Ishikawa (cell line): Measurements from ENCODE around the gene AUTS2.

Source experiments
- CEBPB ChIP-seq: IDR thresholded peaks from 2 replicates; pipeline ENCODE4 v1.6.1; 2012
- CREB1 ChIP-seq: IDR thresholded peaks from 2 replicates; pipeline ENCODE4 v1.6.1; 2012; ENCODE audit warnings: low read depth
- EGR1 ChIP-seq: IDR thresholded peaks from 2 replicates; pipeline ENCODE4 v1.6.1; 2012
- EP300 ChIP-seq: IDR thresholded peaks from 2 replicates; pipeline ENCODE4 v1.6.1; 2012; ENCODE audit warnings: borderline replicate concordance
- FOXM1 ChIP-seq: IDR thresholded peaks from 2 replicates; pipeline ENCODE4 v1.6.1; 2012; ENCODE audit warnings: low read depth, borderline replicate concordance
- NFIC ChIP-seq: IDR thresholded peaks from 2 replicates; pipeline ENCODE4 v1.6.1; 2012
- RAD21 ChIP-seq: IDR thresholded peaks from 2 replicates; pipeline ENCODE4 v1.6.1; 2012; ENCODE audit warnings: low read depth
- TAF1 ChIP-seq: IDR thresholded peaks from 2 replicates; pipeline ENCODE4 v1.6.1; 2012; ENCODE audit warnings: low read depth, mild to moderate bottlenecking
- TCF12 ChIP-seq: IDR thresholded peaks from 2 replicates; pipeline ENCODE4 v1.6.1; 2012; ENCODE audit warnings: low read depth
- TEAD4 ChIP-seq: IDR thresholded peaks from 2 replicates; pipeline ENCODE4 v1.6.1; 2012
- YY1 ChIP-seq: IDR thresholded peaks from 2 replicates; pipeline ENCODE4 v1.6.1; 2012; ENCODE audit warnings: low read depth
- ZBTB7A ChIP-seq: IDR thresholded peaks from 2 replicates; pipeline ENCODE4 v1.6.1; 2012; ENCODE audit warnings: low read depth
- TF ChIP-seq, protein P1 (sequence below): IDR thresholded peaks from 2 replicates; pipeline ENCODE4 v1.6.1; 2012
- TF ChIP-seq, protein P2 (sequence below): IDR thresholded peaks from 2 replicates; pipeline ENCODE4 v1.6.1; 2012; ENCODE audit warnings: low read depth, mild to moderate bottlenecking
- TF ChIP-seq, protein P3 (sequence below): IDR thresholded peaks from 2 replicates; pipeline ENCODE4 v1.6.1; 2012

The AUTS2 gene

DNA sequence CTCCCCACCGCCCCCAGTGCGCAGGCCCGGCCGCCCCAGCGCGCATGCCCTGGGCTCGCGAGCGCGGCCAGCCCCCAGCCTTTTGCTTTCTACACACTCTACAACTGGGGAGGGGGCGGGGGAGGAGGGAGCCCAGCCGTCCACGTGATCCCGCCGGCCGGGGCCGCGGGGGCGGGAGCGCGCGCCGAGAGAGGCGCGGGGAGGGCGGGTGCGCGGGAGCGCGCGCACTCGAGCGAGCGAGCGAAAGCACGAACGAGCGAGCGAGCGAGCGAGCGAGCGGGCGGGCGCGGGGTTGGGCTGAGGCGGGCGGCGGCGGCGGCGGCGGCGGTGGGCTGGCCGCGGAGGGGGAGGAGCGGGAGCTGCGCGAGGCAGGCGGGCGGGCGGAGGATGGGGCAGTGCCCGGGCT is at the start of gene AUTS2:
Gene AUTS2, plus strand, starts transcription at position 395 of the 406 bp plus-strand sequence. CDS start 1,179 bp downstream, outside the sequence.
- TF ChIP-seq, protein P1, sequence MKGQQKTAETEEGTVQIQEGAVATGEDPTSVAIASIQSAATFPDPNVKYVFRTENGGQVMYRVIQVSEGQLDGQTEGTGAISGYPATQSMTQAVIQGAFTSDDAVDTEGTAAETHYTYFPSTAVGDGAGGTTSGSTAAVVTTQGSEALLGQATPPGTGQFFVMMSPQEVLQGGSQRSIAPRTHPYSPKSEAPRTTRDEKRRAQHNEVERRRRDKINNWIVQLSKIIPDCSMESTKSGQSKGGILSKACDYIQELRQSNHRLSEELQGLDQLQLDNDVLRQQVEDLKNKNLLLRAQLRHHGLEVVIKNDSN, result peak; percentile 67
- TF ChIP-seq, protein P2, sequence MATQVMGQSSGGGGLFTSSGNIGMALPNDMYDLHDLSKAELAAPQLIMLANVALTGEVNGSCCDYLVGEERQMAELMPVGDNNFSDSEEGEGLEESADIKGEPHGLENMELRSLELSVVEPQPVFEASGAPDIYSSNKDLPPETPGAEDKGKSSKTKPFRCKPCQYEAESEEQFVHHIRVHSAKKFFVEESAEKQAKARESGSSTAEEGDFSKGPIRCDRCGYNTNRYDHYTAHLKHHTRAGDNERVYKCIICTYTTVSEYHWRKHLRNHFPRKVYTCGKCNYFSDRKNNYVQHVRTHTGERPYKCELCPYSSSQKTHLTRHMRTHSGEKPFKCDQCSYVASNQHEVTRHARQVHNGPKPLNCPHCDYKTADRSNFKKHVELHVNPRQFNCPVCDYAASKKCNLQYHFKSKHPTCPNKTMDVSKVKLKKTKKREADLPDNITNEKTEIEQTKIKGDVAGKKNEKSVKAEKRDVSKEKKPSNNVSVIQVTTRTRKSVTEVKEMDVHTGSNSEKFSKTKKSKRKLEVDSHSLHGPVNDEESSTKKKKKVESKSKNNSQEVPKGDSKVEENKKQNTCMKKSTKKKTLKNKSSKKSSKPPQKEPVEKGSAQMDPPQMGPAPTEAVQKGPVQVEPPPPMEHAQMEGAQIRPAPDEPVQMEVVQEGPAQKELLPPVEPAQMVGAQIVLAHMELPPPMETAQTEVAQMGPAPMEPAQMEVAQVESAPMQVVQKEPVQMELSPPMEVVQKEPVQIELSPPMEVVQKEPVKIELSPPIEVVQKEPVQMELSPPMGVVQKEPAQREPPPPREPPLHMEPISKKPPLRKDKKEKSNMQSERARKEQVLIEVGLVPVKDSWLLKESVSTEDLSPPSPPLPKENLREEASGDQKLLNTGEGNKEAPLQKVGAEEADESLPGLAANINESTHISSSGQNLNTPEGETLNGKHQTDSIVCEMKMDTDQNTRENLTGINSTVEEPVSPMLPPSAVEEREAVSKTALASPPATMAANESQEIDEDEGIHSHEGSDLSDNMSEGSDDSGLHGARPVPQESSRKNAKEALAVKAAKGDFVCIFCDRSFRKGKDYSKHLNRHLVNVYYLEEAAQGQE, result no peak
- 0 out of 2 replicates have a peak, but pooled peaks have one; percentile 5 for TF ChIP-seq EGR1
- no peak; the same call in 1 of the 2 replicates for TF ChIP-seq ZBTB7A
- TF ChIP-seq TEAD4, result no peak

DNA sequence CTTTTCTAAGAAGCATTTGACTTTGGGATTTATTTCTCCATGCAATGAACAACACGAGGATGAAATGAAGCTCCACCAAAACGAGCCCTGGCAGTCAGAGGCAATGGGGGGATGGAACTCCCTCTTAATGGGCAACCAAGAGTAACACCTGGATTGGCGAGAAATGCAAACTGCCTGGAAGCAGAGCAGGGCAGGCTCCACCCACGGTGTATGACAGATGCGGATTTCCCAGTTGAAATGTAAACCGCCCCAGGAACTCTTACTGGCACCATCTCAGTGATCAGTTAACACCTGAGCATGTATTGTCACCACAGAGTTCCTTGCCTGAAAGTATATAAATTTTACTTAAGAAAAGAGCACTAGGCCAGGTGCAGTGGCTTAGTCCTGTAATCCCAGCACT is 47.3 kb upstream of the AUTS2 start:
- no peak for TF ChIP-seq EGR1
- no peak for TF ChIP-seq NFIC
- TF ChIP-seq, protein P1, result no peak
- no peak for TF ChIP-seq TEAD4
- no peak for TF ChIP-seq ZBTB7A
- TF ChIP-seq TCF12, result no peak
- no peak for TF ChIP-seq FOXM1
- TF ChIP-seq CREB1, result no peak
- TF ChIP-seq RAD21, result no peak
- TF ChIP-seq EP300, result no peak

DNA sequence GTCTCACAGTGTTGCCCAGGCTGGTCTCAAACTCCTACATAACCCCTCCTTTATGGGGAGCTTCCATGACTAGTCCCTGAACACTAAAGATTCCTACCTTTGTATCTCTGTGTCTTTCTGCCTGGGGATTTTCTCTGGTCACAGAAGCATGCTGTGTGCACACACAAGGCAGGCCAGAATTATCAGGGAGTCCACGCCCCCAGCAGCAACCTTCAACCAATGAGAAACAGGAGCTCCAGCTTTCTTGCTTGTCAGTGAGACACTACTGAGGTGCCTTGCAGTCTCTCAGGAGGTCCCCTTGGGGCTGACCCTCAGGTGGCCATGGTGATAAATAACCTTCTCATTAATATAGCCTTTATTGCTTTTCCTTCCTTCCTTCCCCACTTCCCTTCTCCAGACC is 45.1 kb upstream of the AUTS2 start:
- TF ChIP-seq TCF12, result no peak
- TF ChIP-seq EP300, result no peak
- TF ChIP-seq, protein P1, result no peak
- TF ChIP-seq RAD21, result no peak
- TF ChIP-seq NFIC, result no peak
- TF ChIP-seq EGR1, result no peak
- no peak for TF ChIP-seq YY1
- TF ChIP-seq, protein P2, result no peak
- TF ChIP-seq, protein P3, sequence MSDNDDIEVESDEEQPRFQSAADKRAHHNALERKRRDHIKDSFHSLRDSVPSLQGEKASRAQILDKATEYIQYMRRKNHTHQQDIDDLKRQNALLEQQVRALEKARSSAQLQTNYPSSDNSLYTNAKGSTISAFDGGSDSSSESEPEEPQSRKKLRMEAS, result no peak
- no peak for TF ChIP-seq TAF1

DNA sequence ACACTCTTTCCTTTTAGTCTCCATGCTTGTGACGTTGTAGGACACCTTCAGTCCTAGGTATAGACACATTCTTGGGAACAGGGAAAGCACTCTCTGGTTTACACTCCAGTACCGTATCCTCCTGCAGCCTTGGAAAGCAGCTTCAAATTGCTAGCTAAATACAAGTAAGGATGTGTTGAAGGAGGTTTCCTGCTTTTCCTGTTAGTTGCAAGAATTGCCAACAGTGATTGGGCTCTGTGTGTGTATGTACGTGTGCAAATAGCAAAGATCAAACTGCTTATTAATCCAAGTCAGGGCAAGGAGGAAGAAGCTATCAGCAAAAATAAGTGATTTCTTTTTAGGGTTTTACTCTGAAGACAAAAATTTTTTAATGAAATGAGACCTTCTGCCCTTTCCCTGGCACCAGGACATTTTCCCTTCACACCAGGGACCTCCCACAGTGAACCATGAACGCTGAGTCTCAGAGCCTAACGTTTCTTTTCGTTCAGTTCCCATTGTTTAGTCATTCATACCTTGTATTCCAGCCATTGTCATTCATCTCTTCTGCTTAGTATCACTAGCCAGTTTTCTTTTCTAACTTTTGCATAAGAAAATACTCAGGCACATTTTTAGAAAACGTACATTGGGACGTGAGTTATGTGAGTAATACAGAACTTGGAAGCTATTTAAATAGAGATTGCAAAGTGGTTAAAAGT is 36.9 kb upstream of the AUTS2 start:
- TF ChIP-seq NFIC, result no peak
- TF ChIP-seq YY1, result no peak
- no peak for TF ChIP-seq RAD21
- no peak for TF ChIP-seq CREB1

DNA sequence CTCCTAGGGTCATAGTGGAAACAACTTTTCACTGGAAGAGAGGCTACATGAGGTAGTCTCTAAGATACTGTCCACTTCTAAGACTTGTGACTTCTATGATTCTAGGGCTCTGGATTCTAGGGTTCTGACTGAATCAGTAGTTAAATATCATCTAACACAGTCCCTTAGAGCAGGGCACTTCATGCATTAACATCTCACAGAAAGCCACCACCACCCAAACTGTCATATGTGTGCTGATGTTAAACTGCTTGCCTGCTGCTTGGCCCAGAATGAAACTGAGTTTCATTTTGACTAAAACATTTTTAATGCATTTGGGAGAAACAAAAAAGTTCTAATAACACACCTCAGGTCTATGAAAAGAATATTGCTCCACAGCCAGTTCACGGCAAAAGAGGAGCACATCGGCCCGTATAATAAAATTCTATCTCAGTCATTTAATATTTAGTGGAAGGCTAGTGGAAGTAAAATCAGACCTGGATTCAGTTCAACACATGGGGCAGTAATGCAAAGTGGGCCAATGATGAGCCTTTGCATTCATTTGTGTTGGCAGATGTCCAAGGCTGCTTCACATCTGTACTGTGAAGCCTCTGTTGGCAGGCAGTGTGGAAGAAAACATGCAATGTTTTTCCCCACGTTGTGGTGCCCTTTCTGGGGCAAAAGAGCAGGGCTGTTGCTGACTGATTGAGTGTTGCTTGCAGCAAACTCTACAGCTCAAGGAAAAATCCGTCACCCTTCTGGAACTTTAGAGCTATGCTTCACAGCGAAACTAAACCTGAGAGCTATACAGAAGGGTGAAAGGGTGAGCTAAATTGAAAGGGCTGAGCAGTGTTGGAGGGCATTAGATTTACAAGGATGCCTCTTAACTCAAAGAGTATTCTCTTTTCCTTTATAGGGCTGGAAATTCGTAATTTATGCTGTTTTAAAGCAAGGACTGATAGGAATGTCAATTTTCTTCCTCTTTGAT is 33.5 kb upstream of the AUTS2 start:
- TF ChIP-seq TCF12, result no peak
- TF ChIP-seq, protein P1, result no peak
- TF ChIP-seq NFIC, result no peak
- no peak for TF ChIP-seq RAD21
- TF ChIP-seq, protein P2, result no peak
- TF ChIP-seq EGR1, result no peak
- TF ChIP-seq CEBPB, result no peak
- no peak for TF ChIP-seq EP300
- no peak for TF ChIP-seq CREB1
